Omental fat pad (tissue), 4 donors: ENCODE data around the gene PLIN4. TPM values are rescaled to one million over a fixed set of nuclear protein-coding genes. Genes with fewer than 3 reads are reported as not detected.

Source experiments
- ATAC-seq: fragments of 150-250 bp; one replicate; pipeline ENCODE4 v1.9.1; 2016; ENCODE audit warnings: mild to moderate bottlenecking, moderate library complexity; ENCODE audit not compliant: low FRiP score
- DNase-seq: peaks from one replicate; pipeline ENCODE4 v3.0.0-alpha.2; 2019; ENCODE audit warnings: low spot score
- total RNA-seq, 4 donors: library from RNA; depleted of rRNA; stranded (reverse); fragments of >200 nt; gene quantifications; one replicate each; pipeline ENCODE4 v1.1.0, GENCODE V29; 2016
- TF ChIP-seq, protein P1 (sequence below), 3 donors: fragments of 450-650 bp; IDR thresholded peaks; one replicate each; pipeline ENCODE4 v1.5.1; 2016 to 2017; ENCODE audit warnings: antibody characterized with exemption in 3 of 3, mild to moderate bottlenecking in 3 of 3, moderate library complexity in 2 of 3

Gene PLIN4
- total RNA-seq, 4 donors from 2014 or later: 183 to 2,054 (median 453) TPM

GRCh38 chr19:4522291-4523002 is 4.2 kb upstream of the PLIN4 start:
- ATAC-seq (no peak), DNase-seq (no peak)
- TF ChIP-seq, protein P1, sequence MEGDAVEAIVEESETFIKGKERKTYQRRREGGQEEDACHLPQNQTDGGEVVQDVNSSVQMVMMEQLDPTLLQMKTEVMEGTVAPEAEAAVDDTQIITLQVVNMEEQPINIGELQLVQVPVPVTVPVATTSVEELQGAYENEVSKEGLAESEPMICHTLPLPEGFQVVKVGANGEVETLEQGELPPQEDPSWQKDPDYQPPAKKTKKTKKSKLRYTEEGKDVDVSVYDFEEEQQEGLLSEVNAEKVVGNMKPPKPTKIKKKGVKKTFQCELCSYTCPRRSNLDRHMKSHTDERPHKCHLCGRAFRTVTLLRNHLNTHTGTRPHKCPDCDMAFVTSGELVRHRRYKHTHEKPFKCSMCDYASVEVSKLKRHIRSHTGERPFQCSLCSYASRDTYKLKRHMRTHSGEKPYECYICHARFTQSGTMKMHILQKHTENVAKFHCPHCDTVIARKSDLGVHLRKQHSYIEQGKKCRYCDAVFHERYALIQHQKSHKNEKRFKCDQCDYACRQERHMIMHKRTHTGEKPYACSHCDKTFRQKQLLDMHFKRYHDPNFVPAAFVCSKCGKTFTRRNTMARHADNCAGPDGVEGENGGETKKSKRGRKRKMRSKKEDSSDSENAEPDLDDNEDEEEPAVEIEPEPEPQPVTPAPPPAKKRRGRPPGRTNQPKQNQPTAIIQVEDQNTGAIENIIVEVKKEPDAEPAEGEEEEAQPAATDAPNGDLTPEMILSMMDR (IDR thresholded peaks at IDR 0.05): no peak

DNA sequence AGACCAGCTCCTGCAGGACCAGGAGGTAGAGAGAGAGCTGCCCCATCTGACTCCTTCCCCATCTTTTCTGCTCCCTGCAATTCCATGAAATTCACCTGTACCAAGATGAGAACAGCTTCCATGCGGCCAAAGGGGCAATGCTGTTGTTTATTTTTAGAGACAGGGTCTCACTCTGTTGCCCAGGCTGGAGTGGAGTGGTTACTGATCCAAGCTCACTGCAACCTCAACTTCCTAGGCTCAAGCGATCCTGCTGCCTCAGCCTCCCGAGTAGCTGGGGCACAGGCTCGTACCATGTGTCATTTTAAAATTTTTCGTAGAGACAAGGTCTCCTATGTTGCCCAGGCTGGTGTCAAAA is 3.6 kb upstream of the PLIN4 start:
- DNase-seq (no peak), ATAC-seq (no peak)
- TF ChIP-seq, protein P1 (IDR thresholded peaks at IDR 0.05): no peak

DNA sequence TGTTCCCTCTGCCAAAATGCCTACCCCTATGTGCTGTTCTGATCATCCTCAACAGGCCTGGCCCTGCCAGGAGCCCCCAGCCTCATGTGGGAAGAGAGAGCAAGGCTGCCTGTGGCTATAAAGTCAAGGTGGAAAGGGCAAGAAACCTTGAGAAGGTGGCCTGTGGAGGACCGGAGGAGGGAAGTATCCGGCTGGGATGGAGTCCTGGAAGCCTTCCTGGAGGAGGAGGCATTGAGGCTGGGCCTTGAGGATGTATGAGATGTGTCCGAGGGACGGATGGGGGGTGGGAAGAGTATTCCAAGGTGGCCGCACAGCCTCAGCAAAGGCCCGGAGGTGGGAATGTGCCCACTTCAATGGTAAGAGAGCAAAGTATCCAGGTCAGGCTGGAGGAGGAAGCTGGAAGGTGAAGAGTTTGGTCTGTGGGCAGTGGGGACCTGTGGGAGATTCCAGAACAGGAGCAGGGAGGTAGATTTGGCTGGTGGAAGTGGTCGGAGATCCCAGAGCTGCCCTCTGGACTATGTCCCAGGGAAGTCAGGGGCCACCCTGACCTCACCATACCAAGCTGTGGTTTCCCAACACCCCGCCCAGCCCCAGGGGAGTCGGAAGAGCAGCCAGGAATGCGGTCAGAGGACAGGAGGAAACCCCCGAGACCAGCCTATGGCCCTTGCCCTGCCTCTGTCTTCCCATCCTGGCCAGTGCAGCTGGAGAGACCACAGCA is 3.0 kb upstream of the PLIN4 start:
- no peak for DNase-seq
- TF ChIP-seq, protein P1 (IDR thresholded peaks at IDR 0.05): no peak
- no peak for ATAC-seq

GRCh38 chr19:4519521-4520277 is 1.4 kb upstream of the PLIN4 start:
- TF ChIP-seq, protein P1 (IDR thresholded peaks at IDR 0.05): no peak
- DNase-seq (no peak), ATAC-seq (no peak)

DNA sequence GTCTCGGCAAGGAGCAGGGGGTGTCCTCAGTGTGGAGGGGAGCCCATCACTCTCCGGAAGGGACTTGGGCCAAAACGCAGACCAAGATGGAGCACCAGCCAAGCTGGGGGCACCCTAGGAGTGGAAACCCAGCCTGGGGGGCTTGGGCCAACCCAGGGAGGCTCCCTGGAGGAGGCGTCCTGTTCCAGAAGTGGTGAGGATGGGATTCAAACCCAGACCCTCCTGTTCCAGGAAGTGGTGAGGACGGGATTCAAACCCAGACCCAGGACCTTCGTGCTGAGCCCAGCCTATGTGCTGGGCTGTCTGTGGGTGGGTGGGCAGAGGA is 848 bp upstream of the PLIN4 start:
- no peak for DNase-seq
- no peak for ATAC-seq
- TF ChIP-seq, protein P1 (IDR thresholded peaks at IDR 0.05): no peak

- DNase-seq: no peak
- TF ChIP-seq, protein P1 (IDR thresholded peaks at IDR 0.05): no peak
- ATAC-seq: no peak
Observed at GRCh38 chr19:4517451-4518057, 732 bp downstream of the PLIN4 start.
